Activated CD4-positive, alpha-beta memory T cell treated with anti-CD3 and anti-CD28 coated beads for 36 hours (primary cell): Measurements from ENCODE around the gene FMN1. TPM values are rescaled to one million over a fixed set of nuclear protein-coding genes. Genes with fewer than 3 reads are reported as not detected.

Experiments
- CTCF ChIA-PET: fragments of 350-600 bp; sonication (Branson Sonifier 250); formaldehyde crosslinking; loops from one replicate; lab custom pipeline; 2021; ENCODE audit warnings: antibody characterized with exemption, inconsistent platforms; lab: Charles Lee
- POLR2A ChIA-PET: fragments of 350-600 bp; sonication (Branson Sonifier 250); formaldehyde crosslinking; loops from one replicate; lab custom pipeline; 2021; ENCODE audit warnings: antibody characterized with exemption; lab: Charles Lee
- DNase-seq: peaks from one replicate; pipeline ENCODE4 v3.0.0-alpha.2; 2020
- H3K27ac Mint-ChIP-seq: one replicate; pipeline ENCODE4 v1.8.0; 2021; ENCODE audit warnings: mixed read lengths
- H3K27me3 Mint-ChIP-seq: one replicate; pipeline ENCODE4 v1.8.0; 2021; ENCODE audit warnings: mixed read lengths
- H3K36me3 Mint-ChIP-seq: one replicate; pipeline ENCODE4 v1.8.0; 2021; ENCODE audit warnings: mixed read lengths
- H3K4me1 Mint-ChIP-seq: one replicate; pipeline ENCODE4 v1.8.0; 2021; ENCODE audit warnings: low read depth, mixed read lengths
- H3K4me3 Mint-ChIP-seq: one replicate; pipeline ENCODE4 v1.8.0; 2021; ENCODE audit warnings: mild to moderate bottlenecking, mixed read lengths
- H3K9me3 Mint-ChIP-seq: one replicate; pipeline ENCODE4 v1.8.0; 2021; ENCODE audit warnings: mixed read lengths
- intact Hi-C: fragments of 100-400 bp; cut with micrococcal nuclease; formaldehyde crosslinking; loops from one replicate; pipeline ENCODE4 v1.15.1; 2023
- total RNA-seq, 2 experiments: library from RNA; stranded (reverse); gene quantifications; one replicate each; pipeline ENCODE4 v1.2.3, GENCODE V29; 2021

Gene FMN1
- total RNA-seq, 2 experiments from 2014 or later = 0.05 TPM; not detected in 1

GRCh38 chr15:32872621-32873283 is 321.8 kb downstream of the FMN1 start:
- no peaks in the 10 kb centered on the region for H3K9me3 Mint-ChIP-seq
- POLR2A ChIA-PET = no interaction called here
- H3K27me3 Mint-ChIP-seq = no peaks in the 10 kb centered on the region
- H3K27ac Mint-ChIP-seq = no peak overlapping the region
- H3K36me3 Mint-ChIP-seq = no peaks in the 10 kb centered on the region
- no peaks in the 10 kb centered on the region for H3K4me1 Mint-ChIP-seq
- CTCF ChIA-PET = no interaction called here
- no peak for DNase-seq
- no peak overlapping the region for H3K4me3 Mint-ChIP-seq
- intact Hi-C loops = no loop called here

- Mint-ChIP-seq H3K4me1 (no peaks in the 10 kb centered on the region), H3K9me3 (no peaks in the 10 kb centered on the region), H3K36me3 (no peaks in the 10 kb centered on the region), H3K4me3 (no peak overlapping the region), H3K27me3 (no peaks in the 10 kb centered on the region), H3K27ac (no peak overlapping the region)
- CTCF ChIA-PET = no interaction called here
- DNase-seq = no peak
- POLR2A ChIA-PET = no interaction called here
- intact Hi-C loops = no loop called here
Observed at GRCh38 chr15:32871883-32872282, 322.6 kb downstream of the FMN1 start.

- Mint-ChIP-seq H3K4me3 (no peak overlapping the region), H3K36me3 (no peaks in the 10 kb centered on the region), H3K27ac (no peak overlapping the region), H3K4me1 (no peaks in the 10 kb centered on the region), H3K27me3 (no peaks in the 10 kb centered on the region), H3K9me3 (no peaks in the 10 kb centered on the region)
- ChIA-PET POLR2A (no interaction called here), CTCF (no interaction called here)
- peak; percentile 24 for DNase-seq
- intact Hi-C loops = no loop called here
Observed at GRCh38 chr15:32870240-32871033, 324.1 kb downstream of the FMN1 start.

- POLR2A ChIA-PET = no interaction called here
- DNase-seq = no peak
- no peak overlapping the region for H3K4me3 Mint-ChIP-seq
- no peaks in the 10 kb centered on the region for H3K27me3 Mint-ChIP-seq
- no peak overlapping the region for H3K27ac Mint-ChIP-seq
- CTCF ChIA-PET = no interaction called here
- H3K9me3 Mint-ChIP-seq = no peaks in the 10 kb centered on the region
- intact Hi-C loops = no loop called here
- H3K4me1 Mint-ChIP-seq = no peaks in the 10 kb centered on the region
- H3K36me3 Mint-ChIP-seq = no peaks in the 10 kb centered on the region
Observed at GRCh38 chr15:32869776-32870175, 324.7 kb downstream of the FMN1 start.

- intact Hi-C loops = no loop called here
- Mint-ChIP-seq H3K9me3 (no peaks in the 10 kb centered on the region), H3K4me1 (no peaks in the 10 kb centered on the region), H3K36me3 (no peaks in the 10 kb centered on the region), H3K4me3 (no peak overlapping the region), H3K27me3 (no peaks in the 10 kb centered on the region), H3K27ac (no peak overlapping the region)
- ChIA-PET CTCF (no interaction called here), POLR2A (no interaction called here)
- DNase-seq = no peak
Observed at GRCh38 chr15:32867313-32867626, 327.2 kb downstream of the FMN1 start.

GRCh38 chr15:32866454-32867312 is 327.8 kb downstream of the FMN1 start:
- Mint-ChIP-seq H3K27ac (no peak overlapping the region), H3K9me3 (no peaks in the 10 kb centered on the region), H3K4me1 (no peaks in the 10 kb centered on the region), H3K36me3 (no peaks in the 10 kb centered on the region), H3K4me3 (no peak overlapping the region), H3K27me3 (no peaks in the 10 kb centered on the region)
- no peak for DNase-seq
- POLR2A ChIA-PET = no interaction called here
- intact Hi-C loops = no loop called here
- CTCF ChIA-PET = no interaction called here

GRCh38 chr15:32864841-32865240 is 329.7 kb downstream of the FMN1 start:
- POLR2A ChIA-PET = no interaction called here
- Mint-ChIP-seq H3K4me3 (no peak overlapping the region), H3K4me1 (no peaks in the 10 kb centered on the region), H3K27me3 (no peaks in the 10 kb centered on the region), H3K27ac (no peak overlapping the region), H3K9me3 (no peaks in the 10 kb centered on the region), H3K36me3 (no peaks in the 10 kb centered on the region)
- intact Hi-C loops = no loop called here
- no peak for DNase-seq
- CTCF ChIA-PET = no interaction called here

GRCh38 chr15:32864051-32864450 is 330.5 kb downstream of the FMN1 start:
- Mint-ChIP-seq H3K4me1 (no peaks in the 10 kb centered on the region), H3K9me3 (no peaks in the 10 kb centered on the region), H3K36me3 (no peaks in the 10 kb centered on the region), H3K27me3 (no peaks in the 10 kb centered on the region), H3K27ac (no peak overlapping the region), H3K4me3 (no peak overlapping the region)
- DNase-seq = no peak
- POLR2A ChIA-PET = no interaction called here
- CTCF ChIA-PET = no interaction called here
- intact Hi-C loops = no loop called here

GRCh38 chr15:32861761-32862160 is 332.8 kb downstream of the FMN1 start:
- DNase-seq = no peak
- Mint-ChIP-seq H3K4me3 (no peak overlapping the region), H3K27ac (no peak overlapping the region), H3K36me3 (no peaks in the 10 kb centered on the region), H3K4me1 (no peaks in the 10 kb centered on the region), H3K27me3 (no peaks in the 10 kb centered on the region), H3K9me3 (no peaks in the 10 kb centered on the region)
- POLR2A ChIA-PET = no interaction called here
- intact Hi-C loops = no loop called here
- CTCF ChIA-PET = interaction anchor here (1.4 kb wide), 1 partner anchor 18 kb away, joined by 4 read pairs; no protein-coding TSS in a partner anchor

GRCh38 chr15:32861174-32861573 is 333.3 kb downstream of the FMN1 start:
- H3K27me3 Mint-ChIP-seq = no peaks in the 10 kb centered on the region
- POLR2A ChIA-PET = no interaction called here
- no peaks in the 10 kb centered on the region for H3K36me3 Mint-ChIP-seq
- no peak overlapping the region for H3K27ac Mint-ChIP-seq
- H3K4me1 Mint-ChIP-seq = no peaks in the 10 kb centered on the region
- H3K4me3 Mint-ChIP-seq = no peak overlapping the region
- intact Hi-C loops = no loop called here
- CTCF ChIA-PET = interaction anchor here (1.4 kb wide), 1 partner anchor 18 kb away, joined by 4 read pairs; no protein-coding TSS in a partner anchor
- no peak for DNase-seq
- H3K9me3 Mint-ChIP-seq = no peaks in the 10 kb centered on the region

- Mint-ChIP-seq H3K27ac (no peak overlapping the region), H3K9me3 (no peaks in the 10 kb centered on the region), H3K27me3 (no peaks in the 10 kb centered on the region), H3K4me1 (no peaks in the 10 kb centered on the region), H3K36me3 (no peaks in the 10 kb centered on the region), H3K4me3 (no peak overlapping the region)
- ChIA-PET CTCF (no interaction called here), POLR2A (no interaction called here)
- intact Hi-C loops = no loop called here
- DNase-seq = no peak
Observed at GRCh38 chr15:32859996-32860395, 334.5 kb downstream of the FMN1 start.

- Mint-ChIP-seq H3K36me3 (no peaks in the 10 kb centered on the region), H3K27ac (no peak overlapping the region), H3K4me3 (no peak overlapping the region), H3K9me3 (no peaks in the 10 kb centered on the region), H3K4me1 (no peaks in the 10 kb centered on the region), H3K27me3 (no peaks in the 10 kb centered on the region)
- DNase-seq = no peak
- CTCF ChIA-PET = interaction anchor here (1.0 kb wide), 1 partner anchor 15 kb away, joined by 3 read pairs; no protein-coding TSS in a partner anchor
- intact Hi-C loops = no loop called here
- POLR2A ChIA-PET = no interaction called here
Observed at GRCh38 chr15:32859251-32859650, 335.3 kb downstream of the FMN1 start.
